HG03045 (cell line): Measurements from ENCODE around the gene DHX15.

ENCODE experiments used
- ATAC-seq: cut with Tn5 transposase; IDR thresholded peaks from one replicate; pipeline ENCODE4 v1.9.1; 2021; ENCODE audit warnings: mild to moderate bottlenecking, moderate library complexity; ENCODE audit not compliant: unreplicated experiment

The DHX15 gene

GRCh38 chr4:24495388-24495787 lies 89.0 kb downstream of the DHX15 start:
- ATAC-seq: no peak

- ATAC-seq: no peak
These were observed 94.5 kb downstream of the DHX15 start for GRCh38 chr4:24489870-24490269.

- peak; percentile 80 for ATAC-seq
These were observed 95.8 kb downstream of the DHX15 start for GRCh38 chr4:24488399-24489164.

- no peak for ATAC-seq
These were observed 101.5 kb downstream of the DHX15 start for GRCh38 chr4:24482871-24483270.

- no peak for ATAC-seq
These were observed 106.4 kb downstream of the DHX15 start for GRCh38 chr4:24477919-24478318.
